CD8-positive, alpha-beta memory T cell (primary cell): ENCODE measurements around the gene RMND5A. TPM values are rescaled to one million over a fixed set of nuclear protein-coding genes. Genes with fewer than 3 reads are reported as not detected.

Experiments used
- CTCF ChIA-PET: fragments of 350-600 bp; sonication (Branson Sonifier 250); formaldehyde crosslinking; loops from one replicate; lab custom pipeline; 2021; ENCODE audit warnings: antibody characterized with exemption; lab: Charles Lee
- POLR2A ChIA-PET: fragments of 350-600 bp; sonication (Branson Sonifier 250); formaldehyde crosslinking; loops from one replicate; lab custom pipeline; 2021; ENCODE audit warnings: antibody characterized with exemption; lab: Charles Lee
- DNase-seq, 5 donors: peaks; one replicate each; pipeline versions ENCODE4 v3.0.0 to v3.0.0-alpha.2; 2020 to 2022; ENCODE audit warnings: mixed read lengths in 1 of 5
- H3K27ac ChIP-seq: one replicate; pipeline ENCODE4 v1.7.0; 2013; ENCODE audit warnings: low read depth, mild to moderate bottlenecking, low read length, moderate library complexity
- H3K27me3 ChIP-seq: 2 replicates; pipeline ENCODE4 v1.7.0; 2013; ENCODE audit warnings: low read length, mild to moderate bottlenecking; ENCODE audit not compliant: insufficient read depth, poor library complexity, severe bottlenecking
- H3K36me3 ChIP-seq: 2 replicates; pipeline ENCODE4 v1.7.0; 2013; ENCODE audit warnings: mild to moderate bottlenecking, low read length, moderate library complexity; ENCODE audit not compliant: insufficient read depth
- H3K4me1 ChIP-seq: 2 replicates; pipeline ENCODE4 v1.7.0; 2013; ENCODE audit warnings: mild to moderate bottlenecking, low read length, moderate library complexity; ENCODE audit not compliant: insufficient read depth
- H3K4me3 ChIP-seq: 2 replicates; pipeline ENCODE4 v1.7.0; 2013; ENCODE audit warnings: mild to moderate bottlenecking, low read length
- H3K9me3 ChIP-seq: 2 replicates; pipeline ENCODE4 v1.7.0; 2013; ENCODE audit warnings: mild to moderate bottlenecking, low read length
- H3K27ac Mint-ChIP-seq, 8 donors: one replicate each; pipeline ENCODE4 v1.8.0; 2020 to 2021; ENCODE audit warnings: mixed read lengths in 8 of 8, mild to moderate bottlenecking in 6 of 8, inconsistent platforms in 3 of 8, moderate library complexity in 3 of 8
- H3K27me3 Mint-ChIP-seq, 2 donors: one replicate each; pipeline ENCODE4 v1.8.0; 2020 to 2021; ENCODE audit warnings: mixed read lengths in 2 of 2, mild to moderate bottlenecking in 1 of 2, moderate library complexity in 1 of 2
- H3K36me3 Mint-ChIP-seq, 3 donors: one replicate each; pipeline ENCODE4 v1.8.0; 2020 to 2021; ENCODE audit warnings: mixed read lengths in 3 of 3, inconsistent platforms in 1 of 3, mild to moderate bottlenecking in 1 of 3
- H3K4me1 Mint-ChIP-seq, 3 donors: one replicate each; pipeline ENCODE4 v1.8.0; 2020 to 2021; ENCODE audit warnings: mixed read lengths in 3 of 3, inconsistent platforms in 1 of 3, mild to moderate bottlenecking in 1 of 3
- H3K4me3 Mint-ChIP-seq, 7 donors: one replicate each; pipeline ENCODE4 v1.8.0; 2020 to 2021; ENCODE audit warnings: mixed read lengths in 7 of 7, mild to moderate bottlenecking in 6 of 7, moderate library complexity in 4 of 7, inconsistent platforms in 2 of 7
- H3K9me3 Mint-ChIP-seq, 5 donors: one replicate each; pipeline ENCODE4 v1.8.0; 2020 to 2022; ENCODE audit warnings: mixed read lengths in 5 of 5, mild to moderate bottlenecking in 3 of 5, moderate library complexity in 2 of 5, inconsistent platforms in 1 of 5
- polyA plus RNA-seq: library from polyadenylated mRNA; unstranded; fragments of 300-500 nt; fragmentation: Illumina TruSeq; gene quantifications from one replicate; pipeline ENCODE4 v1.2.3, GENCODE V29; 2021
- total RNA-seq, 2 experiments: library from RNA; stranded (reverse); gene quantifications; one replicate each; pipeline ENCODE4 v1.2.3, GENCODE V29; 2021

The RMND5A gene
- total and polyA plus RNA-seq, 3 experiments from 2014 or later, result 20.7 to 63.5 (median 57.7) TPM

DNA sequence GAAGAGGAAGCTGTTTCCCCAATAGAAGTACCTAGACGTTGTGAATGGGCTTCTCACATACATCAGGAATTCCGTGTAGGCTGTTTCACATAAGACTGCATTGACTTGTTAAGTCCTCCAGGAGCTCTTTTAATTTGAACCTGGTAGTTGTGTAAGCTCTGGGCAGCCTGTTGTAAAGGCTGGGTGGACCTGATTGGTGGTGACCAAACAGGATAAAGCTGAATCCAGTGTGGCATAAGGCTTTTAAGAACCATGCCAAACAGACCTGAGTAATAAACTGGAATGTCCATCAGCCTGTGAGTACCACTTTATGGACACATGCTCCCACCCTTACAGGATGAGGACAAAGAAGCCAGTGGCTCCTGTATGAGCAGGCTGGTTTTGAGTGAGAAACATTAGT, 24.1 kb downstream of the RMND5A start:
- CTCF ChIA-PET, result interaction anchor here (1.0 kb wide), 1 partner anchor 23 kb away, joined by 3 read pairs; no protein-coding TSS in a partner anchor
- Histone ChIP-seq H3K36me3 (no peaks in the 10 kb centered on the region), H3K4me3 (no peak overlapping the region), H3K27me3 (no peaks in the 10 kb centered on the region), H3K4me1 (peaks cover 18% of the 10 kb centered on the region), H3K9me3 (no peaks in the 10 kb centered on the region), H3K27ac (no peak overlapping the region)
- Mint-ChIP-seq H3K9me3 (no peaks in the 10 kb centered on the region), H3K4me1 (peaks cover 41 to 61% (median 58%) of the 10 kb centered on the region in 3 donors), H3K27me3 (no peaks in the 10 kb centered on the region), H3K27ac (peak overlapping the region in 1 of 8 donors; percentile 57), H3K4me3 (peak overlapping the region in 1 of 7 donors; percentile 23), H3K36me3 (peaks cover 0 to 40% (median 9%) of the 10 kb centered on the region in 3 donors)
- POLR2A ChIA-PET, result no interaction called here
- DNase-seq, result no peak

DNA sequence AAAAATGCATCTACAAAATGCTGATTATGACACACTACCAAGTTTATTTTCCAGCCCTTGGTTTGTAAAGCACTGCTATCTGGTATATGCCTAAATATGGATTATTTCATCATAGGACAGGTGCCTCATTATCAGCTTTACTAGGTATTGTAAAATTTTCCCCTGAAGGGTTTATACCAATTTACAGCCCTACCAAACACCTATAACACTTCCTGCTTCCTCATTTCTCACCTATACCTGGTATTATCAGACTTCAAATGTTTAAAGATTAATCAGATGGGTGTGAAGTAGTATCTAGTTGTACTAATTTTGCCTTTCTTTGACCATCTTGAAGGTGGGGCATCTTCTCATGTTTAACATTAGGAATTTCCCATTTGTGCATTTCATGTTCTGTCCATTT, 26.8 kb downstream of the RMND5A start:
- no peak for DNase-seq
- Histone ChIP-seq H3K4me3 (no peak overlapping the region), H3K27me3 (no peaks in the 10 kb centered on the region), H3K9me3 (no peaks in the 10 kb centered on the region), H3K4me1 (peaks cover 18% of the 10 kb centered on the region), H3K27ac (no peak overlapping the region), H3K36me3 (peaks cover 4% of the 10 kb centered on the region)
- Mint-ChIP-seq H3K27ac (peak overlapping the region in 5 of 8 donors; percentile 0 to 35 (median 9)), H3K27me3 (no peaks in the 10 kb centered on the region), H3K4me1 (peaks cover 58 to 80% (median 79%) of the 10 kb centered on the region in 3 donors), H3K4me3 (no peak overlapping the region), H3K9me3 (peaks cover 0 to 11% (median 3%) of the 10 kb centered on the region in 5 donors), H3K36me3 (peaks cover 10 to 62% (median 19%) of the 10 kb centered on the region in 3 donors)
- CTCF ChIA-PET, result interaction anchor here (1.2 kb wide), 1 partner anchor 228 kb away, joined by 3 read pairs; no protein-coding TSS in a partner anchor
- POLR2A ChIA-PET, result no interaction called here

DNA sequence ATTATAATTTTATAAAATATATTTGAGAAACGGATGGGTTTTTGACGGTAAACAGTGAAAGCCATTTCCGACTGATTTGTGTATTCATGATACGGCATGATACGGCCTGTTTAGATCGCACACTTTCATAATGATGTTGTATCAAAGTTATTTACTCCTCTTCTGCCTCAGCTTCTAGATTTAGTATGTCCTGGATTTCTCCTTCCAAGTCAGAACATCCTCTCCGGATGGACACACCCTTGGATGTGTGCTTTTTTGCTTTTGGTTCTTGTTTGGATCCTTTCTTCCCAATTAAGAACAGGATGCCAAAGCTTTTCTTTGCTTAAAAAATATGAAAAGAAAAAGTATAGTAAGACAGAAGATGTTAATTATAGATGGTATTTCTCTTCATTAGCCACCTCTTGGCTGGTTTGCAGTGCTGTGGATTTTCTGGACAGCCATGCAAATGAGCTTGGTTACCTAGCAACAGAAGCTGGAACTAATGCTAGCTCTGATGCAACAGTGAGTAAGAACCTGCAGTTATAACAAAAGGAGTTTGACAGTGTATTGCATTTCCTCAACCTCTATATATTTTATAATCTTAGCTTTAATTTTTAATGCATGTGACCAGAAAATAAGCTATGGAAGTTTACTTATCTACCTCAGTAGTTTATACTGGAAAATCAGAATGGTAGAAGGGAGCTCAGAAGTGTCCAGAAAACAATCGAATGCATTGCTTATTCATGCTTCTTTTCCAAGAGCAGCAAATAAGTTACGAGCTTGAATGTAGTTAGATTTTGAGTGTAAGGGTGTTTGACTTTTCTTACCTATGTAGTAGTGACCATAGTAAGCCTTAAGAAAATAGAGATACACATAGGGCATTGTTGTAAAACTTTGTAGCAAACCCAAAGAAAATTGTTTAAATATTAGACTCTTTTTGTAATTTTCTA, 27.9 kb downstream of the RMND5A start:
- Histone ChIP-seq H3K27ac (no peak overlapping the region), H3K9me3 (no peaks in the 10 kb centered on the region), H3K4me1 (peaks cover 18% of the 10 kb centered on the region), H3K27me3 (no peaks in the 10 kb centered on the region), H3K4me3 (no peak overlapping the region), H3K36me3 (peaks cover 11% of the 10 kb centered on the region)
- H3K36me3 Mint-ChIP-seq, result peaks cover 18 to 68% (median 23%) of the 10 kb centered on the region in 3 donors
- no peaks in the 10 kb centered on the region for H3K27me3 Mint-ChIP-seq
- ChIA-PET CTCF (interaction anchor here (1.1 kb wide), 1 partner anchor 16 kb away, joined by 3 read pairs; no protein-coding TSS in a partner anchor), POLR2A (no interaction called here)
- H3K4me1 Mint-ChIP-seq, result peaks cover 55 to 80% (median 71%) of the 10 kb centered on the region in 3 donors
- no peak overlapping the region for H3K4me3 Mint-ChIP-seq
- H3K9me3 Mint-ChIP-seq, result peaks cover 0 to 11% (median 3%) of the 10 kb centered on the region in 5 donors
- peak overlapping the region in 2 of 8 donors; percentile 21 to 70 for H3K27ac Mint-ChIP-seq
- DNase-seq, result no peak

DNA sequence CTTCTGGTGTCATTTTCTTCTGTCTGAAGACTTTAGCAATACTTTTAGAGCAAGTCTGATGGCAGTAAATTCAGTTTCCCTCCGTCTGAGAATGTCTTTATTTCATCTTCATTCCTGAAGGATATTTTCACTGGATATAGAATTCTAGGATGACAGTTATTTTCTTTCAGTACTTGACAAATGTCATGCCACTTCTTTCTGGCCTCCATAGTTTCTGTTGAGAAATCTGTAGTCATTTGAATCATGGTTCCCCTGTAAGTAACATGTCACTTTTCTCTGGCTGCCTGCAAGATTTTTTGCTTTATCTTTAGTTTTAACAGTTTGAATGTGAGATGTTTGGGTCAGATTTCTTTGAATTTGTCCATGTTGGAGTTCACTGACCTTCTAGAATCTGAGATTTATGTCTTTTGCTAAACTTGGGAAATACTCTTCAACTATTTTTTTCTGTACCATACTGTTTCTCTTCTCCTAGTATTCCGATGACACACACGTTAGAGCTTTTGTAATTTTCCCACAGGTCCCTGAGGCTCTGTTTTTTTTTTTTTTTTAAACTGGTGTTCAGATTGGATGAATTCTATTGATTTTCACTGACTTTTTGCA, 30.2 kb downstream of the RMND5A start:
- no peaks in the 10 kb centered on the region for H3K9me3 ChIP-seq
- Mint-ChIP-seq H3K4me3 (no peak overlapping the region), H3K9me3 (peaks cover 0 to 11% (median 3%) of the 10 kb centered on the region in 5 donors), H3K4me1 (peaks cover 45 to 61% (median 52%) of the 10 kb centered on the region in 3 donors), H3K36me3 (peaks cover 18 to 76% (median 26%) of the 10 kb centered on the region in 3 donors), H3K27ac (peak overlapping the region in 3 of 8 donors; percentile 18 to 40 (median 22)), H3K27me3 (no peaks in the 10 kb centered on the region)
- H3K27ac ChIP-seq, result no peak overlapping the region
- ChIA-PET CTCF (interaction anchor here (1.0 kb wide), 1 partner anchor 15 kb away, joined by 4 read pairs; no protein-coding TSS in a partner anchor), POLR2A (no interaction called here)
- peaks cover 22% of the 10 kb centered on the region for H3K36me3 ChIP-seq
- no peak overlapping the region for H3K4me3 ChIP-seq
- peaks cover 17% of the 10 kb centered on the region for H3K4me1 ChIP-seq
- no peaks in the 10 kb centered on the region for H3K27me3 ChIP-seq
- no peak for DNase-seq

DNA sequence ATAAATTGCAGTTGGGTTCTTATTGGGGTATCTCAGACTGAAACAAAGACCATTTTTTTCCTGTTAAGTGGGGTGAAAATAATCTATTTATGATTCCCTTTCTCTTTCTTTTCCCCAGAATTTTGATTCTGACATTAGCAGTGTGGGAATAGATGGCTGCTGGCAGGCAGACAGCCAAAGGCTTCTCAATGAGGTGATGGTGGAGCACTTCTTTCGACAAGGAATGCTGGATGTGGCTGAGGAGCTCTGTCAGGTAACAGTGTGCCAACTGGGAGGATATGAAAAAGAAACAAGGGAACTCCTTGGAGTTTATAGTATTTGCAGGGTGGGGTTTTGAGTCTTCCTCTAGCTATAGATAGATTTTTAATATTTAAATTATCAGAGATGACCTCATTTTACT, 31.7 kb downstream of the RMND5A start:
- H3K4me1 ChIP-seq, result peaks cover 9% of the 10 kb centered on the region
- CTCF ChIA-PET, result no interaction called here
- H3K27ac ChIP-seq, result no peak overlapping the region
- Mint-ChIP-seq H3K4me3 (no peak overlapping the region), H3K36me3 (peaks cover 18 to 82% (median 25%) of the 10 kb centered on the region in 3 donors), H3K27me3 (no peaks in the 10 kb centered on the region), H3K9me3 (peaks cover 0 to 11% (median 3%) of the 10 kb centered on the region in 5 donors), H3K4me1 (peaks cover 36 to 56% (median 37%) of the 10 kb centered on the region in 3 donors), H3K27ac (peak overlapping the region in 1 of 8 donors; percentile 57)
- H3K27me3 ChIP-seq, result no peaks in the 10 kb centered on the region
- peaks cover 28% of the 10 kb centered on the region for H3K36me3 ChIP-seq
- POLR2A ChIA-PET, result no interaction called here
- no peak overlapping the region for H3K4me3 ChIP-seq
- no peak for DNase-seq
- H3K9me3 ChIP-seq, result no peaks in the 10 kb centered on the region

DNA sequence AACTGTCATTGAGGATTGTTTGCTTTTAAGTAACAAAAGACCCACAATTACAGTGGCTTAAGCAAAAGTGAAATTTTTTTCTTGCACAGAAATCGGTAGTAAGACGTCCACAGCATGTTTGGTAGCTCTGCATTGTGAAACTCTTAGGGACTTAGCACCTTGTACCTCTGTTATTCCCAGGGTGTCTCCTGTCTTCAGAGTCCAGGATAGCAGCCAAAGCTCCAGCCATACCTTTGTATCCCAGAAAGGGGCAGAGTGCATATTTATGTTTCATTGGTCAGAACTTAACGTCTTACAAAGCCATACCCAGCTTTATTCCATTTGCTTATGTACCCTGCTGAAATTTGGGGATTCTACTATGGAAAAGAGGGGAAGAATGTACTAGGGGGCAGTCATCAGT, 32.8 kb downstream of the RMND5A start:
- ChIA-PET CTCF (interaction anchor here (2.1 to 2.6 kb wide), 2 partner anchors 55 to 234 kb away, joined by 5 to 12 read pairs; no protein-coding TSS in a partner anchor), POLR2A (interaction anchor here (0.7 kb wide), 1 partner anchor 134 kb away, joined by 3 read pairs; no protein-coding TSS in a partner anchor)
- Mint-ChIP-seq H3K27me3 (no peaks in the 10 kb centered on the region), H3K36me3 (peaks cover 18 to 80% (median 25%) of the 10 kb centered on the region in 3 donors), H3K4me3 (no peak overlapping the region), H3K27ac (no peak overlapping the region), H3K9me3 (peaks cover 0 to 11% (median 3%) of the 10 kb centered on the region in 5 donors), H3K4me1 (peaks cover 29 to 53% (median 31%) of the 10 kb centered on the region in 3 donors)
- H3K27me3 ChIP-seq, result no peaks in the 10 kb centered on the region
- H3K9me3 ChIP-seq, result no peaks in the 10 kb centered on the region
- DNase-seq, result no peak
- peaks cover 28% of the 10 kb centered on the region for H3K36me3 ChIP-seq
- H3K4me1 ChIP-seq, result peaks cover under 1% of the 10 kb centered on the region
- H3K4me3 ChIP-seq, result no peak overlapping the region
- H3K27ac ChIP-seq, result no peak overlapping the region

DNA sequence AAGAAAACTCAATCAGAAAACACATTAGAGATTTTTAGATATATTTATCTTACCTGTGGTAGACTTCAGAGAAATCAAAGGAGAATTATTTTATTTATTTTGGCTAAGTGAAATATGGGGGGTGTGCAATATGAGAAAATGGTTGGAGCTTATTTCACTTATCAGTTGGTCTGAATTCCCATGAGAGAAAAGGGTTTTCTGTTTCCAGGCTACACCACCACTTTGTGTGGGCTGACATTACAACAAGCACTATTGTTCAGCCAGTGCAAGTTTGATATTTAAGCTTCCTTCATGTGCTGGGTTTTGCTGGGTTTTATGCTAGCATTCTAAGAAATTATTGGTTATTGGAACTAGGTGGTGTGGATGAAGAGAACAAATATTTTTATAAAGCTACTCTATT, 33.5 kb downstream of the RMND5A start:
- H3K27ac ChIP-seq, result no peak overlapping the region
- H3K4me1 ChIP-seq, result no peaks in the 10 kb centered on the region
- Mint-ChIP-seq H3K4me1 (peaks cover 32 to 59% (median 33%) of the 10 kb centered on the region in 3 donors), H3K36me3 (peaks cover 18 to 83% (median 25%) of the 10 kb centered on the region in 3 donors), H3K27ac (peak overlapping the region in 2 of 8 donors; percentile 4 to 77), H3K9me3 (peaks cover 0 to 11% (median 3%) of the 10 kb centered on the region in 5 donors), H3K27me3 (no peaks in the 10 kb centered on the region), H3K4me3 (no peak overlapping the region)
- peaks cover 28% of the 10 kb centered on the region for H3K36me3 ChIP-seq
- no peak overlapping the region for H3K4me3 ChIP-seq
- H3K9me3 ChIP-seq, result no peaks in the 10 kb centered on the region
- POLR2A ChIA-PET, result interaction anchor here (1.0 kb wide), 1 partner anchor 33 kb away, joined by 8 read pairs; no protein-coding TSS in a partner anchor
- DNase-seq, result no peak
- H3K27me3 ChIP-seq, result no peaks in the 10 kb centered on the region
- CTCF ChIA-PET, result interaction anchor here (2.1 to 2.6 kb wide), 2 partner anchors 54 to 235 kb away, joined by 5 to 12 read pairs; no protein-coding TSS in a partner anchor
